Measurements from ENCODE around the gene COX19. TPM values are rescaled to one million over a fixed set of nuclear protein-coding genes. Genes with fewer than 3 reads are reported as not detected.

The COX19 gene
- total RNA-seq, 1 donor from 2014 or later, result 12.9 TPM

- Histone ChIP-seq H3K4me1 (peaks cover under 1% of the 10 kb centered on the region), H3K27me3 (ENCODE audit: low read depth) (no peaks in the 10 kb centered on the region), H3K36me3 (peaks cover 23% of the 10 kb centered on the region), H3K9me3 (no peaks in the 10 kb centered on the region), H3K4me3 (no peak overlapping the region), H3K27ac (no peak overlapping the region)
- TF ChIP-seq CTCF (IDR thresholded peaks at IDR 0.05), result no peak
- intact Hi-C loops (cut with DNase I), result no loop called here
- ATAC-seq (no peak), DNase-seq (no peak)
Measured at GRCh38 chr7:1021366-1021765, 46.0 kb upstream of the COX19 start.

- no peak for ATAC-seq
- no peak for DNase-seq
- Histone ChIP-seq H3K4me3 (no peak overlapping the region), H3K27me3 (ENCODE audit: low read depth) (no peaks in the 10 kb centered on the region), H3K9me3 (no peaks in the 10 kb centered on the region), H3K27ac (no peak overlapping the region), H3K4me1 (no peaks in the 10 kb centered on the region), H3K36me3 (peaks cover 18% of the 10 kb centered on the region)
- intact Hi-C loops (cut with DNase I), result no loop called here
- TF ChIP-seq CTCF (IDR thresholded peaks at IDR 0.05), result no peak
Measured at GRCh38 chr7:1020849-1021251, 45.5 kb upstream of the COX19 start.

- H3K9me3 ChIP-seq, result no peaks in the 10 kb centered on the region
- no peak overlapping the region for H3K27ac ChIP-seq
- DNase-seq (no peak), ATAC-seq (no peak)
- intact Hi-C loops (cut with DNase I), result no loop called here
- no peaks in the 10 kb centered on the region for H3K4me1 ChIP-seq
- TF ChIP-seq CTCF (IDR thresholded peaks at IDR 0.05), result no peak
- no peak overlapping the region for H3K4me3 ChIP-seq
- no peaks in the 10 kb centered on the region for H3K27me3 ChIP-seq (ENCODE audit: low read depth)
- peaks cover 10% of the 10 kb centered on the region for H3K36me3 ChIP-seq
Measured at GRCh38 chr7:1019789-1020610, 44.7 kb upstream of the COX19 start.

GRCh38 chr7:1019255-1019785 lies 44.0 kb upstream of the COX19 start:
- ATAC-seq (no peak), DNase-seq (no peak)
- intact Hi-C loops (cut with DNase I), result no loop called here
- Histone ChIP-seq H3K4me1 (no peaks in the 10 kb centered on the region), H3K9me3 (no peaks in the 10 kb centered on the region), H3K27ac (no peak overlapping the region), H3K4me3 (no peak overlapping the region), H3K27me3 (ENCODE audit: low read depth) (no peaks in the 10 kb centered on the region), H3K36me3 (peaks cover 9% of the 10 kb centered on the region)
- TF ChIP-seq CTCF (IDR thresholded peaks at IDR 0.05), result no peak

- intact Hi-C loops (cut with DNase I), result no loop called here
- no peak for ATAC-seq
- no peak overlapping the region for H3K27ac ChIP-seq
- no peaks in the 10 kb centered on the region for H3K4me1 ChIP-seq
- H3K9me3 ChIP-seq, result no peaks in the 10 kb centered on the region
- peaks cover 9% of the 10 kb centered on the region for H3K36me3 ChIP-seq
- H3K27me3 ChIP-seq (ENCODE audit: low read depth), result no peaks in the 10 kb centered on the region
- no peak for DNase-seq
- H3K4me3 ChIP-seq, result no peak overlapping the region
- no peak for TF ChIP-seq CTCF (IDR thresholded peaks at IDR 0.05)
Measured at GRCh38 chr7:1018334-1018695, 43.0 kb upstream of the COX19 start.

All from lower lobe of right lung (tissue), 2 donors.